GM12801 (cell line): ENCODE results near the gene TRERF1.

Experiments used
- TF ChIP-seq, protein P1 (sequence below): IDR thresholded peaks from one replicate; pipeline ENCODE4 v1.5.1; 2011; ENCODE audit warnings: control low read depth; ENCODE audit not compliant: insufficient read length; ENCODE audit errors: extremely low read depth

The TRERF1 gene

GRCh38 chr6:42281570-42281969 lies 170.2 kb downstream of the TRERF1 start:
- TF ChIP-seq, protein P1, sequence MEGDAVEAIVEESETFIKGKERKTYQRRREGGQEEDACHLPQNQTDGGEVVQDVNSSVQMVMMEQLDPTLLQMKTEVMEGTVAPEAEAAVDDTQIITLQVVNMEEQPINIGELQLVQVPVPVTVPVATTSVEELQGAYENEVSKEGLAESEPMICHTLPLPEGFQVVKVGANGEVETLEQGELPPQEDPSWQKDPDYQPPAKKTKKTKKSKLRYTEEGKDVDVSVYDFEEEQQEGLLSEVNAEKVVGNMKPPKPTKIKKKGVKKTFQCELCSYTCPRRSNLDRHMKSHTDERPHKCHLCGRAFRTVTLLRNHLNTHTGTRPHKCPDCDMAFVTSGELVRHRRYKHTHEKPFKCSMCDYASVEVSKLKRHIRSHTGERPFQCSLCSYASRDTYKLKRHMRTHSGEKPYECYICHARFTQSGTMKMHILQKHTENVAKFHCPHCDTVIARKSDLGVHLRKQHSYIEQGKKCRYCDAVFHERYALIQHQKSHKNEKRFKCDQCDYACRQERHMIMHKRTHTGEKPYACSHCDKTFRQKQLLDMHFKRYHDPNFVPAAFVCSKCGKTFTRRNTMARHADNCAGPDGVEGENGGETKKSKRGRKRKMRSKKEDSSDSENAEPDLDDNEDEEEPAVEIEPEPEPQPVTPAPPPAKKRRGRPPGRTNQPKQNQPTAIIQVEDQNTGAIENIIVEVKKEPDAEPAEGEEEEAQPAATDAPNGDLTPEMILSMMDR, result no peak

DNA sequence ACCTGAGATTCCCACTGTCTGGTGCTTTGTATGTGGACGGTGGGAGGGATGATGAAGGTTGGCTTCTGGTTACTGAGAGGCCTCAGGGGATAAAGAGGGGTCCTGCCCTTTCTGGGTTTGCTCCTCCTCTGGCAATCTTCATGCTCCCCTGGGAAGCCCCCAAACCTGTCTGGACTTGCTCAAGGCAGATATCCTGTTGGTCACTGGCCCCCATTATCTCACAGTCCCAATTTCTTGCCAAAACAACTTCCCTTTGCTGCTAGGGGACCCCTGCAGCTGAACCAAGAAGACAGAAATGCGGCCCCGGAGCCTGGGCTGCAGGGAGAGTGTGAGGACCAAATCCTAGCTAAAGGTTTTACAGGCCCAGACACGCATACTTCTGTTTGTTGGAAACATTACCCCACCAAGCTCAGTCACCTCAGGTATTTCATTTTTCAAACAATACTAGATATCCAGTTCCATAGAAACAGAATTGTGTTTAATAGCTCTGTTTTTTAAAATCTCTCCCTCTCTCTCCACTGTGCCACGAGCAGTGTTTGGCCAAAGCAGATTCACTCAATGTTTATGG lies 170.7 kb downstream of the TRERF1 start:
- TF ChIP-seq, protein P1, result no peak

DNA sequence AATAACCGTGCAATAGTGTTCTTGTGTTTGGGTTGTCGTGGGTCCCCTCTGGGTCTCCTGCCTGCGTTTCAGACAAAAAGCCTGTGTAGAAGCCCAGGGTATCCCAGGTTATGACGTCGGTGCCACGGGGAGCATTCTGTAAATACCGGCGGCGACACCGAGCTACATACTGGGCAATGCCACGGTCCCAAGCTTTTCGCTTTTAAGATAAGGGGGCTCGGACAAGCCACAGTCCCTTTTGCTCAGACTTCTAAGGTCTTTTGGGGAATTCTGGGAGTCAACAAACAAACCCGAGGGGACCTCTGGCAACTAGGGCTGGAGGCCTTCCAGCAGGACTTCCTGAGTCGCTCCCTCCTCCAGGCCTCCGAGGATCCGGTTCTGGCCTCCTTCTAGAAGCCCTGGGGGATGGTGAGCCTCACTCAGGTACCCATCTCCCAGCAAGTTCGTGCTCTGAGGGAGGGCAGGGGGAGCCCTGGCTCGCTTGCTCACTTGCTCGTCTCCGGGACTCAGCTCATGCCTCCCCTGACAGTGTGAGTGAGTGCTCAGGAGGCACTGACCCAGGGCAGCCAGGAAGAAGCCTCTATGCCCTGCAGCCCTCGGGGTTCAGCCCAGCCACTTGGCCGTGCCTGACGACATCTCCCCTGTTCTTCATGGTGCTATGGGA lies 171.6 kb downstream of the TRERF1 start:
- TF ChIP-seq, protein P1, result no peak

- TF ChIP-seq, protein P1, result no peak
These were observed 172.5 kb downstream of the TRERF1 start for GRCh38 chr6:42279144-42279781.

DNA sequence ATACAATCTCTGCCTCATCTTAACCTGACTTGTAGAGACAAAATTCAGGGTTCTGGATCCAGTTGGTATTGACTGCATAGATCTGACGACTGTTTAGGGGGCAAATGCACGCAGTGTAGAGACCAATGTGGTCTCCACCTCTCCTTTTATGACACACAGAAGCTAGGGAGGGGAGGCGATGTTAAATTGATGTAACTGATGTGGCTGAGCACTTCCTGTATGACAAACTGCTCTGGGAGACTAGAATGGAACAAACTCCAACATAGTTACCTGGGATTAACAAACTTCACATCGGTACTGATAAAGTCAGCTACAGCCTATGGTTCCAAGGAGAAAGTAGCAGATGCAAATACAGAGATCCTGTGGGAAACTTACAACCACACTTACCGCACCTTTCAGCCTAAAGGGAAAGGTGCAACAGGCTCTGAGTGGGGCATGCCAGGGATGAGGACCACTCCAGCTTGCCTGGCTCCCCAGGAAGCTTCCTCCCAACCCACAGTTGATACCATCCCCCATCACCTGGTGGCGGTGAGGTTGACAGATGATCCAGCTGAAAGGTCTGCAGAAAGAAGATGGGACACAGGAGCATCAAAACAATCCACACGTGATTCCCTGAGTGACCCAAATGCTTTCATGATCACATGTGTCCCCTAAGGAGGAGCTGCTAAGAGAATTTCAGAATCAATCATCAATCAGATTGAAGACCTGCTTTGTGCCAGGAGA lies 173.4 kb downstream of the TRERF1 start:
- TF ChIP-seq, protein P1, result no peak

- TF ChIP-seq, protein P1, result no peak
These were observed 175.5 kb downstream of the TRERF1 start for GRCh38 chr6:42276034-42276890.
